B cell (primary cell): Measurements from ENCODE around the gene PDE3B. TPM values are rescaled to one million over a fixed set of nuclear protein-coding genes. Genes with fewer than 3 reads are reported as not detected.

Source experiments
- ATAC-seq: fragments of 200-7000 bp; cut with Tn5 transposase; one replicate; pipeline ENCODE4 v1.10.0; 2021; ENCODE audit warnings: low read depth, mild to moderate bottlenecking, moderate number of reproducible peaks, moderate library complexity
- CTCF ChIA-PET: fragments of 350-600 bp; sonication (Branson Sonifier 250); formaldehyde crosslinking; loops from one replicate; lab custom pipeline; 2021; ENCODE audit warnings: antibody characterized with exemption, inconsistent platforms; lab: Charles Lee
- POLR2A ChIA-PET: fragments of 350-600 bp; sonication (Branson Sonifier 250); formaldehyde crosslinking; loops from one replicate; lab custom pipeline; 2021; ENCODE audit warnings: antibody characterized with exemption; lab: Charles Lee
- DNase-seq: peaks from one replicate; pipeline ENCODE4 v3.0.0; 2013
- H2AFZ ChIP-seq: 2 replicates; pipeline ENCODE4 v1.6.1; 2012; ENCODE audit warnings: mild to moderate bottlenecking, low read depth, low read length; ENCODE audit not compliant: insufficient read depth, poor library complexity, severe bottlenecking
- H3K27ac ChIP-seq, 2 donors: 1 replicate in 1 of 2; 2 replicates in 1 of 2; pipeline ENCODE4 v1.5.1; 2012 to 2013; ENCODE audit warnings: low read length in 2 of 2, mild to moderate bottlenecking in 2 of 2, moderate library complexity in 1 of 2
- H3K27me3 ChIP-seq, 4 experiments: fragments of 200-600 bp in 1 of 4; sonication (generic) in 1 of 4; replicated peaks in 1 of 4; 1 replicate in 2 of 4; 2 replicates in 2 of 4; pipeline versions ENCODE4 v1.6.1 to v1.7.0; 2013 to 2016; ENCODE audit warnings: low read length in 3 of 4, mild to moderate bottlenecking in 2 of 4, mixed read lengths in 1 of 4, moderate library complexity in 1 of 4; ENCODE audit not compliant: insufficient read depth in 4 of 4, control insufficient read depth in 3 of 4; ENCODE audit errors: control extremely low read depth in 1 of 4
- H3K36me3 ChIP-seq, 2 experiments: replicated peaks in 1 of 2; 1 replicate in 1 of 2; 2 replicates in 1 of 2; pipeline versions ENCODE4 v1.6.1 to v1.7.1; 2013; ENCODE audit warnings: low read length in 1 of 2; ENCODE audit not compliant: insufficient read depth in 2 of 2, control insufficient read depth in 1 of 2; ENCODE audit errors: control extremely low read depth in 1 of 2, extremely low read depth in 1 of 2
- H3K4me1 ChIP-seq, 2 donors: fragments of 200-600 bp in 1 of 2; sonication (generic) in 1 of 2; 1 replicate in 1 of 2; 2 replicates in 1 of 2; pipeline versions ENCODE4 v1.5.1 to v1.6.1; 2013 to 2017; ENCODE audit warnings: low read length in 2 of 2; ENCODE audit not compliant: control insufficient read depth in 2 of 2, insufficient read depth in 2 of 2
- H3K4me2 ChIP-seq: replicated peaks from 2 replicates; pipeline ENCODE3; 2012; ENCODE audit warnings: mild to moderate bottlenecking, low read depth, low read length; ENCODE audit not compliant: poor library complexity, severe bottlenecking
- H3K4me3 ChIP-seq, 5 experiments: fragments of 200-600 bp in 1 of 5; sonication (generic) in 1 of 5; 1 replicate in 3 of 5; 2 replicates in 2 of 5; pipeline versions ENCODE4 v1.5.1 to v1.7.0; 2011 to 2016; ENCODE audit warnings: low read length in 4 of 5, mild to moderate bottlenecking in 4 of 5, low read depth in 2 of 5, control low read depth in 1 of 5, moderate library complexity in 1 of 5; ENCODE audit not compliant: insufficient read depth in 1 of 5; ENCODE audit errors: control extremely low read depth in 1 of 5, extremely low read depth in 1 of 5
- H3K79me2 ChIP-seq: fragments of 200-600 bp; sonication (generic); one replicate; pipeline ENCODE4 v1.6.0; 2016; ENCODE audit warnings: low read length; ENCODE audit not compliant: control insufficient read depth, insufficient read depth
- H3K9ac ChIP-seq: fragments of 200-600 bp; sonication (generic); 2 replicates; pipeline ENCODE4 v1.6.1; 2017; ENCODE audit warnings: mild to moderate bottlenecking, low read length, moderate library complexity
- H3K9me3 ChIP-seq, 3 donors: one replicate each; pipeline versions ENCODE4 v1.6.1 to v1.7.1; 2013; ENCODE audit warnings: low read length in 2 of 3; ENCODE audit not compliant: control insufficient read depth in 2 of 3, insufficient read depth in 1 of 3; ENCODE audit errors: control extremely low read depth in 1 of 3
- H4K20me1 ChIP-seq: 2 replicates; pipeline ENCODE4 v1.6.0; 2012; ENCODE audit warnings: mild to moderate bottlenecking, low read length; ENCODE audit not compliant: insufficient read depth, control insufficient read depth, poor library complexity, severe bottlenecking
- H3K27ac Mint-ChIP-seq: one replicate; pipeline ENCODE4 v1.8.0; 2021; ENCODE audit warnings: mixed read lengths
- H3K27me3 Mint-ChIP-seq: one replicate; pipeline ENCODE4 v1.8.0; 2021; ENCODE audit warnings: mixed read lengths
- H3K4me1 Mint-ChIP-seq: one replicate; pipeline ENCODE4 v1.8.0; 2021; ENCODE audit warnings: mixed read lengths
- H3K4me3 Mint-ChIP-seq: one replicate; pipeline ENCODE4 v1.8.0; 2021; ENCODE audit warnings: mixed read lengths
- H3K9me3 Mint-ChIP-seq: one replicate; pipeline ENCODE4 v1.8.0; 2022; ENCODE audit warnings: mixed read lengths; ENCODE audit not compliant: insufficient read depth
- CTCF ChIP-seq: fragments of 200-600 bp; IDR thresholded peaks from one replicate; pipeline ENCODE4 v1.8.0; 2022; ENCODE audit warnings: antibody characterized with exemption, mild to moderate bottlenecking
- EZH2 ChIP-seq: IDR thresholded peaks from 2 replicates; pipeline ENCODE4 v1.6.1; 2012; ENCODE audit warnings: borderline replicate concordance, low read depth, mild to moderate bottlenecking, moderate library complexity, low read length; ENCODE audit not compliant: insufficient read depth, poor library complexity, severe bottlenecking
- WGBS: methylation state at CpG from one replicate; pipeline ENCODE4 v1.1.5; 2013; ENCODE audit warnings: missing lambda C conversion rate; ENCODE audit not compliant: insufficient coverage; 5-methylcytosine and 5-hydroxymethylcytosine counted together
- intact Hi-C: fragments of 100-400 bp; cut with micrococcal nuclease; formaldehyde crosslinking; loops from one replicate; pipeline ENCODE4 v1.10.0; 2022
- polyA plus RNA-seq: library from polyadenylated mRNA; depleted of rRNA; stranded (reverse); fragments of >200 nt; gene quantifications from 2 replicates; pipeline ENCODE4 v1.2.3, GENCODE V29; 2012
- total RNA-seq, 2 donors: library from RNA; stranded (reverse); fragments of 120-200 nt in 1 of 2; gene quantifications; 1 replicate in 1 of 2; 2 replicates in 1 of 2; pipeline versions ENCODE4 v1.2.3 to v1.2.4, GENCODE V29; 2013 to 2022

Gene PDE3B
- total and polyA plus RNA-seq, 2 donors (not counting 1 experiment from before 2014, with no cell fraction given): 1.0 to 60.7 TPM

GRCh38 chr11:14722496-14722895 is 78.9 kb downstream of the PDE3B start:
- WGBS: no CpG with 5 or more reads among the region's 4 CpGs
- Histone ChIP-seq H3K9me3 (no peaks in the 10 kb centered on the region), H3K9ac (no peak overlapping the region), H2AFZ (no peak overlapping the region), H3K4me2 (no peak overlapping the region), H3K27ac (no peak overlapping the region), H3K27me3 (no peaks in the 10 kb centered on the region), H3K79me2 (no peaks in the 10 kb centered on the region), H3K36me3 (no peaks in the 10 kb centered on the region), H4K20me1 (no peaks in the 10 kb centered on the region), H3K4me1 (no peaks in the 10 kb centered on the region), H3K4me3 (no peak overlapping the region)
- CTCF ChIA-PET: interaction anchor here (1.1 kb wide), 1 partner anchor 68 kb away, joined by 3 read pairs; no protein-coding TSS in a partner anchor
- Mint-ChIP-seq H3K4me1 (no peaks in the 10 kb centered on the region), H3K9me3 (no peaks in the 10 kb centered on the region), H3K27me3 (peaks cover 4% of the 10 kb centered on the region), H3K27ac (no peak overlapping the region), H3K4me3 (no peak overlapping the region)
- intact Hi-C loops: no loop called here
- POLR2A ChIA-PET: no interaction called here
- TF ChIP-seq EZH2: no peak
- TF ChIP-seq CTCF: no peak
- ATAC-seq: no peak
- no peak for DNase-seq

- Histone ChIP-seq H3K27ac (no peak overlapping the region), H3K36me3 (no peaks in the 10 kb centered on the region), H3K79me2 (no peaks in the 10 kb centered on the region), H3K4me2 (no peak overlapping the region), H3K4me1 (no peaks in the 10 kb centered on the region), H3K27me3 (no peaks in the 10 kb centered on the region), H3K9me3 (no peaks in the 10 kb centered on the region), H2AFZ (no peak overlapping the region), H3K4me3 (no peak overlapping the region), H4K20me1 (no peaks in the 10 kb centered on the region), H3K9ac (no peak overlapping the region)
- ChIA-PET CTCF (no interaction called here), POLR2A (no interaction called here)
- Mint-ChIP-seq H3K27me3 (peaks cover 4% of the 10 kb centered on the region), H3K27ac (no peak overlapping the region), H3K9me3 (no peaks in the 10 kb centered on the region), H3K4me3 (no peak overlapping the region), H3K4me1 (peaks cover 2% of the 10 kb centered on the region)
- 89% methylated on average over 1 of the region's 1 CpG for WGBS
- ATAC-seq: no peak
- DNase-seq: no peak
- no peak for TF ChIP-seq CTCF
- no peak for TF ChIP-seq EZH2
- intact Hi-C loops: no loop called here
These were observed 81.5 kb downstream of the PDE3B start for GRCh38 chr11:14725150-14725549.
